ENCODE data around the gene FAM117A.

DNA sequence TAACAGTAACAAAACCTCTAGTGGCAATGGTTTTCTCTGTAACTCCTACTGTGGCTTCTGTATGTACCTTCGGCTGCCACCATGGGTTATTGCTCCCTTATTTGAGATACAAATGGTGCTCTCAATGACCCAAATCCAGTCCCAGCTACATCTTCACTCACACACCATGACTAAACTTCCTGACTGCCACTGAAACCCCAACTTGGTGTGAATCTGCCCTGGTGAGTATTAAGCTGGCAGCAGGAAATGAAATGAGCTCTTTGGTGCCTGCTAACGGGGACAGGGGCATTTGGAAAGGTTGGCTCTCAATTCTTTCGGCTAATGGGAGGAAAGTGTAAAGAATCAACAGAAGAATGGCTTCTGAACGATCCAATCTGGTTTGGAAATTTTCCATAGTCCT lies 48.7 kb downstream of the FAM117A start:
- no peak for TF ChIP-seq CHD2 (IDR thresholded peaks at IDR 0.05; ENCODE audit: low read length, partially characterized antibody)
- TF ChIP-seq, protein P1, sequence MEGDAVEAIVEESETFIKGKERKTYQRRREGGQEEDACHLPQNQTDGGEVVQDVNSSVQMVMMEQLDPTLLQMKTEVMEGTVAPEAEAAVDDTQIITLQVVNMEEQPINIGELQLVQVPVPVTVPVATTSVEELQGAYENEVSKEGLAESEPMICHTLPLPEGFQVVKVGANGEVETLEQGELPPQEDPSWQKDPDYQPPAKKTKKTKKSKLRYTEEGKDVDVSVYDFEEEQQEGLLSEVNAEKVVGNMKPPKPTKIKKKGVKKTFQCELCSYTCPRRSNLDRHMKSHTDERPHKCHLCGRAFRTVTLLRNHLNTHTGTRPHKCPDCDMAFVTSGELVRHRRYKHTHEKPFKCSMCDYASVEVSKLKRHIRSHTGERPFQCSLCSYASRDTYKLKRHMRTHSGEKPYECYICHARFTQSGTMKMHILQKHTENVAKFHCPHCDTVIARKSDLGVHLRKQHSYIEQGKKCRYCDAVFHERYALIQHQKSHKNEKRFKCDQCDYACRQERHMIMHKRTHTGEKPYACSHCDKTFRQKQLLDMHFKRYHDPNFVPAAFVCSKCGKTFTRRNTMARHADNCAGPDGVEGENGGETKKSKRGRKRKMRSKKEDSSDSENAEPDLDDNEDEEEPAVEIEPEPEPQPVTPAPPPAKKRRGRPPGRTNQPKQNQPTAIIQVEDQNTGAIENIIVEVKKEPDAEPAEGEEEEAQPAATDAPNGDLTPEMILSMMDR (IDR thresholded peaks at IDR 0.05) = no peak
- no peak for TF ChIP-seq SMC3 (IDR thresholded peaks at IDR 0.05)
- no peak for TF ChIP-seq POLR2A (IDR thresholded peaks at IDR 0.05; ENCODE audit: low read length)
- no peak for TF ChIP-seq RAD21 (conservative IDR thresholded peaks at IDR 0.05 in 1 of 2, IDR thresholded peaks at IDR 0.05 in 1 of 2)
- no peak for TF ChIP-seq CBX8 (IDR thresholded peaks at IDR 0.05)
- TF ChIP-seq MAFK (IDR thresholded peaks at IDR 0.05; ENCODE audit: partially characterized antibody) = no peak
- TF ChIP-seq USF2 (IDR thresholded peaks at IDR 0.05) = no peak
- no peak for TF ChIP-seq CHD4 (IDR thresholded peaks at IDR 0.05; ENCODE audit: borderline replicate concordance)
- TF ChIP-seq ESRRA (IDR thresholded peaks at IDR 0.05; ENCODE audit: borderline replicate concordance, low read length) = no peak
- no peak for TF ChIP-seq BHLHE40 (IDR thresholded peaks at IDR 0.05; ENCODE audit: low read depth, low read length)
- TF ChIP-seq FOSL2 (IDR thresholded peaks at IDR 0.05) = no peak
- TF ChIP-seq FOSL2 (CRISPR knock-in tag; IDR thresholded peaks at IDR 0.05) = no peak
- TF ChIP-seq EP300 (IDR thresholded peaks at IDR 0.05) = no peak
